HG03108 (cell line): ENCODE measurements around the gene NME8.

Experiments used
- ATAC-seq: cut with Tn5 transposase; IDR thresholded peaks from one replicate; pipeline ENCODE4 v1.9.1; 2021; ENCODE audit warnings: moderate library complexity; ENCODE audit not compliant: unreplicated experiment

Gene NME8

GRCh38 chr7:37930226-37930948 lies 82.0 kb downstream of the NME8 start:
- ATAC-seq: no peak

GRCh38 chr7:37932543-37932942 lies 84.1 kb downstream of the NME8 start:
- ATAC-seq: no peak

- no peak for ATAC-seq
These were observed 84.7 kb downstream of the NME8 start for GRCh38 chr7:37933018-37933566.

GRCh38 chr7:37942934-37943610 lies 94.7 kb downstream of the NME8 start:
- ATAC-seq: no peak

GRCh38 chr7:37943905-37944736 lies 95.7 kb downstream of the NME8 start:
- ATAC-seq: no peak

- no peak for ATAC-seq
These were observed 96.3 kb downstream of the NME8 start for GRCh38 chr7:37944737-37945054.

GRCh38 chr7:37945336-37945735 lies 96.9 kb downstream of the NME8 start:
- ATAC-seq: no peak

GRCh38 chr7:37947138-37947940 lies 98.9 kb downstream of the NME8 start:
- no peak for ATAC-seq

- no peak for ATAC-seq
These were observed 99.5 kb downstream of the NME8 start for GRCh38 chr7:37947941-37948210.
